ENCODE results near the gene GRM1.

GRM1 gene

GRCh38 chr6:146470091-146470770 is 441.4 kb downstream of the GRM1 start:
- no peaks in the 10 kb centered on the region for H3K9me3 ChIP-seq (ENCODE audit: insufficient read depth, low read length, severe bottlenecking)
- DNase-seq = no peak
- TF ChIP-seq EZH2 (IDR thresholded peaks at IDR 0.05; ENCODE audit: borderline replicate concordance, low read depth, low read length, severe bottlenecking) = no peak
- TF ChIP-seq, protein P1, sequence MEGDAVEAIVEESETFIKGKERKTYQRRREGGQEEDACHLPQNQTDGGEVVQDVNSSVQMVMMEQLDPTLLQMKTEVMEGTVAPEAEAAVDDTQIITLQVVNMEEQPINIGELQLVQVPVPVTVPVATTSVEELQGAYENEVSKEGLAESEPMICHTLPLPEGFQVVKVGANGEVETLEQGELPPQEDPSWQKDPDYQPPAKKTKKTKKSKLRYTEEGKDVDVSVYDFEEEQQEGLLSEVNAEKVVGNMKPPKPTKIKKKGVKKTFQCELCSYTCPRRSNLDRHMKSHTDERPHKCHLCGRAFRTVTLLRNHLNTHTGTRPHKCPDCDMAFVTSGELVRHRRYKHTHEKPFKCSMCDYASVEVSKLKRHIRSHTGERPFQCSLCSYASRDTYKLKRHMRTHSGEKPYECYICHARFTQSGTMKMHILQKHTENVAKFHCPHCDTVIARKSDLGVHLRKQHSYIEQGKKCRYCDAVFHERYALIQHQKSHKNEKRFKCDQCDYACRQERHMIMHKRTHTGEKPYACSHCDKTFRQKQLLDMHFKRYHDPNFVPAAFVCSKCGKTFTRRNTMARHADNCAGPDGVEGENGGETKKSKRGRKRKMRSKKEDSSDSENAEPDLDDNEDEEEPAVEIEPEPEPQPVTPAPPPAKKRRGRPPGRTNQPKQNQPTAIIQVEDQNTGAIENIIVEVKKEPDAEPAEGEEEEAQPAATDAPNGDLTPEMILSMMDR (IDR thresholded peaks at IDR 0.05; ENCODE audit: borderline replicate concordance, extremely low read depth, low read length, poor library complexity, severe bottlenecking) = no peak

GRCh38 chr6:146472918-146473317 is 444.1 kb downstream of the GRM1 start:
- H3K4me1 ChIP-seq (ENCODE audit: insufficient read depth, low read length) = no peaks in the 10 kb centered on the region
- no peak for ATAC-seq (ENCODE audit: insufficient read depth, low read depth)
- no peak overlapping the region for H3K27ac ChIP-seq (ENCODE audit: low read length)
- no peak for DNase-seq
- H3K9ac ChIP-seq (ENCODE audit: low read depth, low read length) = no peak overlapping the region
- no peak overlapping the region for H3K4me3 ChIP-seq (ENCODE audit: low read depth in 1 of 2, low read length in 2 of 2)
- no peaks in the 10 kb centered on the region for H3K27me3 ChIP-seq (ENCODE audit: insufficient read depth, low read length, poor library complexity)
- no peaks in the 10 kb centered on the region for H3K9me3 ChIP-seq (ENCODE audit: insufficient read depth, low read length, severe bottlenecking)
- no peaks in the 10 kb centered on the region for H3K79me2 ChIP-seq (ENCODE audit: insufficient read depth, low read length)
- H3K36me3 ChIP-seq (ENCODE audit: insufficient read depth, low read length) = no peaks in the 10 kb centered on the region
- H4K20me1 ChIP-seq (ENCODE audit: insufficient read depth, low read length) = no peaks in the 10 kb centered on the region
- TF ChIP-seq EZH2 (IDR thresholded peaks at IDR 0.05; ENCODE audit: borderline replicate concordance, low read depth, low read length, severe bottlenecking) = no peak
- TF ChIP-seq, protein P1 (IDR thresholded peaks at IDR 0.05; ENCODE audit: borderline replicate concordance, extremely low read depth, low read length, poor library complexity, severe bottlenecking) = no peak
- no peak overlapping the region for H2AFZ ChIP-seq (ENCODE audit: low read depth, low read length)
- H3K4me2 ChIP-seq (ENCODE audit: insufficient read depth, low read length) = no peak overlapping the region

More at GRCh38 chr6:146470091-146470770, 441.4 kb downstream of the GRM1 start:
- Histone ChIP-seq H3K4me1 (ENCODE audit: insufficient read depth, low read length) (no peaks in the 10 kb centered on the region), H4K20me1 (ENCODE audit: insufficient read depth, low read length) (no peaks in the 10 kb centered on the region), H3K79me2 (ENCODE audit: insufficient read depth, low read length) (no peaks in the 10 kb centered on the region), H3K27me3 (ENCODE audit: insufficient read depth, low read length, poor library complexity) (no peaks in the 10 kb centered on the region), H3K27ac (ENCODE audit: low read length) (no peak overlapping the region), H2AFZ (ENCODE audit: low read depth, low read length) (no peak overlapping the region), H3K4me2 (ENCODE audit: insufficient read depth, low read length) (no peak overlapping the region), H3K36me3 (ENCODE audit: insufficient read depth, low read length) (no peaks in the 10 kb centered on the region), H3K4me3 (ENCODE audit: low read depth in 1 of 2, low read length in 2 of 2) (no peak overlapping the region), H3K9ac (ENCODE audit: low read depth, low read length) (no peak overlapping the region)
- no peak for ATAC-seq (ENCODE audit: insufficient read depth, low read depth)

DNA sequence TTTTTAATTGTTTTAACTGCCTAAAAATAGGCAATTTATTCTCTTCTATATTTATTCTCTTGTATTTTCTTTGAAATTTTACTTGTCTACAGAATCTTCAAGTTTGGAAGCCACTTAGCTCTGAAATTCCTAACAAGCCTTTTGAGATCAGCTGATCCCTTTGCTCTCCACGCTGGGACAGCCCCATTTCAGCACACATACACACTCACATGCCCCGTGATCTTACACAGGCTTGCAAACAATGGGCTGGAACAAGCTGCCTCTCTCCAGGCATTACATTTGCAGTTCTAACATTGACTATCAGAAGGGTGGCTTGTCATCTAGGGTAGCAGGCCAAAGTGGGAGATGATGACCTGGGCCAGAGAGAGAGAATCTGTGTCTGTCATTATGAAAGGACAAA is 452.7 kb downstream of the GRM1 start:
- H3K4me2 ChIP-seq (ENCODE audit: insufficient read depth, low read length) = no peak overlapping the region
- no peak overlapping the region for H3K9ac ChIP-seq (ENCODE audit: low read depth, low read length)
- no peaks in the 10 kb centered on the region for H3K36me3 ChIP-seq (ENCODE audit: insufficient read depth, low read length)
- TF ChIP-seq, protein P1 (IDR thresholded peaks at IDR 0.05; ENCODE audit: borderline replicate concordance, extremely low read depth, low read length, poor library complexity, severe bottlenecking) = no peak
- no peak for TF ChIP-seq EZH2 (IDR thresholded peaks at IDR 0.05; ENCODE audit: borderline replicate concordance, low read depth, low read length, severe bottlenecking)
- no peak overlapping the region for H3K27ac ChIP-seq (ENCODE audit: low read length)
- H3K4me3 ChIP-seq (ENCODE audit: low read depth in 1 of 2, low read length in 2 of 2) = no peak overlapping the region
- peaks cover 2% of the 10 kb centered on the region for H3K9me3 ChIP-seq (ENCODE audit: insufficient read depth, low read length, severe bottlenecking)
- no peak overlapping the region for H2AFZ ChIP-seq (ENCODE audit: low read depth, low read length)
- H3K4me1 ChIP-seq (ENCODE audit: insufficient read depth, low read length) = no peaks in the 10 kb centered on the region
- H4K20me1 ChIP-seq (ENCODE audit: insufficient read depth, low read length) = no peaks in the 10 kb centered on the region
- H3K79me2 ChIP-seq (ENCODE audit: insufficient read depth, low read length) = no peaks in the 10 kb centered on the region
- no peak for ATAC-seq (ENCODE audit: insufficient read depth, low read depth)
- DNase-seq = no peak
- H3K27me3 ChIP-seq (ENCODE audit: insufficient read depth, low read length, poor library complexity) = no peaks in the 10 kb centered on the region

Measured in DND-41 (cell line).